WTC11 (cell line): Measurements from ENCODE around the gene REPS2. TPM values are rescaled to one million over a fixed set of nuclear protein-coding genes. Genes with fewer than 3 reads are reported as not detected.
A peak's percentile ranks its signal among the peaks of the same experiment; 100 is the strongest.

Experiments used
- ATAC-seq: fragments of 200-7000 bp; cut with Tn5 transposase; 2 replicates; pipeline ENCODE4 v1.10.0; 2021; ENCODE audit warnings: mild to moderate bottlenecking, moderate library complexity
- CTCF ChIA-PET: fragments of 300-600 bp; sonication (Branson Sonifier 250); formaldehyde crosslinking; loops from one replicate; lab custom pipeline; 2021; ENCODE audit warnings: antibody characterized with exemption; lab: Charles Lee
- POLR2A ChIA-PET: fragments of 350-600 bp; sonication (Branson Sonifier 250); formaldehyde crosslinking; loops from one replicate; lab custom pipeline; 2021; ENCODE audit warnings: antibody characterized with exemption; lab: Charles Lee
- DNase-seq: peaks from one replicate; pipeline ENCODE4 v3.0.0; 2021; ENCODE audit warnings: low spot score
- H3K27ac Mint-ChIP-seq: 2 replicates; pipeline ENCODE4 v1.8.0; 2021; ENCODE audit warnings: mixed read lengths
- H3K27me3 Mint-ChIP-seq: 2 replicates; pipeline ENCODE4 v1.8.0; 2021; ENCODE audit warnings: low read depth, mild to moderate bottlenecking, moderate library complexity, mixed read lengths
- H3K36me3 Mint-ChIP-seq: 2 replicates; pipeline ENCODE4 v1.8.0; 2021; ENCODE audit warnings: mixed read lengths
- H3K4me1 Mint-ChIP-seq: 2 replicates; pipeline ENCODE4 v1.8.0; 2022; ENCODE audit warnings: mixed read lengths
- H3K4me3 Mint-ChIP-seq: 2 replicates; pipeline ENCODE4 v1.8.0; 2021; ENCODE audit warnings: mild to moderate bottlenecking, moderate library complexity, mixed read lengths
- H3K9me3 Mint-ChIP-seq: 2 replicates; pipeline ENCODE4 v1.8.0; 2021; ENCODE audit warnings: mixed read lengths
- AFF4 ChIP-seq: sonication (generic); formaldehyde crosslinking; IDR thresholded peaks from 2 replicates; pipeline ENCODE4 v1.8.1; 2023; ENCODE audit warnings: mild to moderate bottlenecking, missing genetic modification reagents, borderline replicate concordance
- FOXP1 ChIP-seq: sonication (generic); formaldehyde crosslinking; IDR thresholded peaks from 2 replicates; pipeline ENCODE4 v1.8.0; 2022; ENCODE audit warnings: missing genetic modification reagents, mild to moderate bottlenecking, moderate library complexity, borderline replicate concordance
- NR3C1 ChIP-seq: sonication (generic); formaldehyde crosslinking; conservative IDR thresholded peaks from 2 replicates; pipeline ENCODE4 v1.8.1; 2023; ENCODE audit warnings: low read depth, mild to moderate bottlenecking, missing genetic modification reagents
- SMAD3 ChIP-seq: sonication (generic); formaldehyde crosslinking; IDR thresholded peaks from 2 replicates; pipeline ENCODE4 v1.8.0; 2022; ENCODE audit warnings: missing genetic modification reagents, mild to moderate bottlenecking, borderline replicate concordance
- USF2 ChIP-seq: sonication (generic); formaldehyde crosslinking; IDR thresholded peaks from 2 replicates; pipeline ENCODE4 v1.8.1; 2023; ENCODE audit warnings: mild to moderate bottlenecking, missing genetic modification reagents, moderate library complexity
- ZNF121 ChIP-seq: sonication (generic); formaldehyde crosslinking; IDR thresholded peaks from 2 replicates; pipeline ENCODE4 v1.8.0; 2023; ENCODE audit warnings: missing genetic modification reagents
- ZNF512 ChIP-seq: sonication (generic); formaldehyde crosslinking; IDR thresholded peaks from 2 replicates; pipeline ENCODE4 v1.8.1; 2022; ENCODE audit warnings: missing genetic modification reagents, borderline replicate concordance
- total RNA-seq: library from RNA; stranded (reverse); gene quantifications from 3 replicates; pipeline ENCODE4 v1.2.3, GENCODE V29; 2021
- TF ChIP-seq, protein P1 (sequence below): fragments of 200-600 bp; IDR thresholded peaks from 2 replicates; pipeline ENCODE4 v1.8.0; 2022; ENCODE audit warnings: antibody characterized with exemption
- TF ChIP-seq, protein P2 (sequence below): fragments of 250-450 bp; sonication (Bioruptor Pico); IDR thresholded peaks from 2 replicates; pipeline ENCODE4 v1.9.0; 2021; ENCODE audit warnings: mild to moderate bottlenecking, borderline replicate concordance
- TF ChIP-seq, protein P3 (sequence below): sonication (generic); formaldehyde crosslinking; IDR thresholded peaks from 2 replicates; pipeline ENCODE4 v1.8.1; 2022; ENCODE audit warnings: mild to moderate bottlenecking, missing genetic modification reagents, moderate library complexity, borderline replicate concordance
- TF ChIP-seq, protein P4 (sequence below): fragments of 250-450 bp; sonication (Bioruptor Pico); IDR thresholded peaks from 2 replicates; pipeline ENCODE4 v1.8.0; 2021; ENCODE audit warnings: mild to moderate bottlenecking

REPS2 gene
- total RNA-seq, 1 experiment from 2014 or later, result 2.2 TPM

GRCh38 chrX:17007134-17007768, 60.8 kb downstream of the REPS2 start:
- no peak overlapping the region for H3K27ac Mint-ChIP-seq
- CTCF ChIA-PET, result interaction anchor here (1.0 to 4.9 kb wide), 8 partner anchors 9 to 124 kb away, joined by 3 to 31 read pairs (median 4); no protein-coding TSS in a partner anchor
- TF ChIP-seq, protein P1, sequence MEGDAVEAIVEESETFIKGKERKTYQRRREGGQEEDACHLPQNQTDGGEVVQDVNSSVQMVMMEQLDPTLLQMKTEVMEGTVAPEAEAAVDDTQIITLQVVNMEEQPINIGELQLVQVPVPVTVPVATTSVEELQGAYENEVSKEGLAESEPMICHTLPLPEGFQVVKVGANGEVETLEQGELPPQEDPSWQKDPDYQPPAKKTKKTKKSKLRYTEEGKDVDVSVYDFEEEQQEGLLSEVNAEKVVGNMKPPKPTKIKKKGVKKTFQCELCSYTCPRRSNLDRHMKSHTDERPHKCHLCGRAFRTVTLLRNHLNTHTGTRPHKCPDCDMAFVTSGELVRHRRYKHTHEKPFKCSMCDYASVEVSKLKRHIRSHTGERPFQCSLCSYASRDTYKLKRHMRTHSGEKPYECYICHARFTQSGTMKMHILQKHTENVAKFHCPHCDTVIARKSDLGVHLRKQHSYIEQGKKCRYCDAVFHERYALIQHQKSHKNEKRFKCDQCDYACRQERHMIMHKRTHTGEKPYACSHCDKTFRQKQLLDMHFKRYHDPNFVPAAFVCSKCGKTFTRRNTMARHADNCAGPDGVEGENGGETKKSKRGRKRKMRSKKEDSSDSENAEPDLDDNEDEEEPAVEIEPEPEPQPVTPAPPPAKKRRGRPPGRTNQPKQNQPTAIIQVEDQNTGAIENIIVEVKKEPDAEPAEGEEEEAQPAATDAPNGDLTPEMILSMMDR, result peak; percentile 17; the same call in 1 of the 2 replicates
- TF ChIP-seq, protein P2, sequence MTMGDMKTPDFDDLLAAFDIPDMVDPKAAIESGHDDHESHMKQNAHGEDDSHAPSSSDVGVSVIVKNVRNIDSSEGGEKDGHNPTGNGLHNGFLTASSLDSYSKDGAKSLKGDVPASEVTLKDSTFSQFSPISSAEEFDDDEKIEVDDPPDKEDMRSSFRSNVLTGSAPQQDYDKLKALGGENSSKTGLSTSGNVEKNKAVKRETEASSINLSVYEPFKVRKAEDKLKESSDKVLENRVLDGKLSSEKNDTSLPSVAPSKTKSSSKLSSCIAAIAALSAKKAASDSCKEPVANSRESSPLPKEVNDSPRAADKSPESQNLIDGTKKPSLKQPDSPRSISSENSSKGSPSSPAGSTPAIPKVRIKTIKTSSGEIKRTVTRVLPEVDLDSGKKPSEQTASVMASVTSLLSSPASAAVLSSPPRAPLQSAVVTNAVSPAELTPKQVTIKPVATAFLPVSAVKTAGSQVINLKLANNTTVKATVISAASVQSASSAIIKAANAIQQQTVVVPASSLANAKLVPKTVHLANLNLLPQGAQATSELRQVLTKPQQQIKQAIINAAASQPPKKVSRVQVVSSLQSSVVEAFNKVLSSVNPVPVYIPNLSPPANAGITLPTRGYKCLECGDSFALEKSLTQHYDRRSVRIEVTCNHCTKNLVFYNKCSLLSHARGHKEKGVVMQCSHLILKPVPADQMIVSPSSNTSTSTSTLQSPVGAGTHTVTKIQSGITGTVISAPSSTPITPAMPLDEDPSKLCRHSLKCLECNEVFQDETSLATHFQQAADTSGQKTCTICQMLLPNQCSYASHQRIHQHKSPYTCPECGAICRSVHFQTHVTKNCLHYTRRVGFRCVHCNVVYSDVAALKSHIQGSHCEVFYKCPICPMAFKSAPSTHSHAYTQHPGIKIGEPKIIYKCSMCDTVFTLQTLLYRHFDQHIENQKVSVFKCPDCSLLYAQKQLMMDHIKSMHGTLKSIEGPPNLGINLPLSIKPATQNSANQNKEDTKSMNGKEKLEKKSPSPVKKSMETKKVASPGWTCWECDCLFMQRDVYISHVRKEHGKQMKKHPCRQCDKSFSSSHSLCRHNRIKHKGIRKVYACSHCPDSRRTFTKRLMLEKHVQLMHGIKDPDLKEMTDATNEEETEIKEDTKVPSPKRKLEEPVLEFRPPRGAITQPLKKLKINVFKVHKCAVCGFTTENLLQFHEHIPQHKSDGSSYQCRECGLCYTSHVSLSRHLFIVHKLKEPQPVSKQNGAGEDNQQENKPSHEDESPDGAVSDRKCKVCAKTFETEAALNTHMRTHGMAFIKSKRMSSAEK, result no peak
- POLR2A ChIA-PET, result no interaction called here
- DNase-seq (peak; percentile 15), ATAC-seq (peak; percentile 81)
- no peaks in the 10 kb centered on the region for H3K9me3 Mint-ChIP-seq
- H3K36me3 Mint-ChIP-seq, result no peaks in the 10 kb centered on the region
- H3K27me3 Mint-ChIP-seq, result no peaks in the 10 kb centered on the region; the same call in 1 of the 2 replicates
- H3K4me3 Mint-ChIP-seq, result no peak overlapping the region
- H3K4me1 Mint-ChIP-seq, result peaks cover 4% of the 10 kb centered on the region; the same call in 1 of the 2 replicates

GRCh38 chrX:17009856-17010625, 63.6 kb downstream of the REPS2 start:
- Mint-ChIP-seq H3K27ac (no peak overlapping the region), H3K4me3 (no peak overlapping the region), H3K36me3 (no peaks in the 10 kb centered on the region), H3K4me1 (peaks cover 4% of the 10 kb centered on the region; the same call in 1 of the 2 replicates), H3K27me3 (no peaks in the 10 kb centered on the region), H3K9me3 (no peaks in the 10 kb centered on the region)
- no peak for ATAC-seq
- ChIA-PET CTCF (interaction anchor here (1.3 kb wide), 1 partner anchor 36 kb away, joined by 3 read pairs; no protein-coding TSS in a partner anchor), POLR2A (no interaction called here)
- DNase-seq, result no peak
- TF ChIP-seq SMAD3 (CRISPR knock-in tag), result no peak
- no peak for TF ChIP-seq ZNF512
- TF ChIP-seq AFF4, result no peak
- no peak for TF ChIP-seq ZNF121 (CRISPR knock-in tag)
- TF ChIP-seq, protein P3, sequence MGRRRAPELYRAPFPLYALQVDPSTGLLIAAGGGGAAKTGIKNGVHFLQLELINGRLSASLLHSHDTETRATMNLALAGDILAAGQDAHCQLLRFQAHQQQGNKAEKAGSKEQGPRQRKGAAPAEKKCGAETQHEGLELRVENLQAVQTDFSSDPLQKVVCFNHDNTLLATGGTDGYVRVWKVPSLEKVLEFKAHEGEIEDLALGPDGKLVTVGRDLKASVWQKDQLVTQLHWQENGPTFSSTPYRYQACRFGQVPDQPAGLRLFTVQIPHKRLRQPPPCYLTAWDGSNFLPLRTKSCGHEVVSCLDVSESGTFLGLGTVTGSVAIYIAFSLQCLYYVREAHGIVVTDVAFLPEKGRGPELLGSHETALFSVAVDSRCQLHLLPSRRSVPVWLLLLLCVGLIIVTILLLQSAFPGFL (CRISPR knock-in tag), result no peak
- TF ChIP-seq FOXP1, result no peak
- TF ChIP-seq NR3C1 (CRISPR knock-in tag), result no peak
- TF ChIP-seq, protein P4, sequence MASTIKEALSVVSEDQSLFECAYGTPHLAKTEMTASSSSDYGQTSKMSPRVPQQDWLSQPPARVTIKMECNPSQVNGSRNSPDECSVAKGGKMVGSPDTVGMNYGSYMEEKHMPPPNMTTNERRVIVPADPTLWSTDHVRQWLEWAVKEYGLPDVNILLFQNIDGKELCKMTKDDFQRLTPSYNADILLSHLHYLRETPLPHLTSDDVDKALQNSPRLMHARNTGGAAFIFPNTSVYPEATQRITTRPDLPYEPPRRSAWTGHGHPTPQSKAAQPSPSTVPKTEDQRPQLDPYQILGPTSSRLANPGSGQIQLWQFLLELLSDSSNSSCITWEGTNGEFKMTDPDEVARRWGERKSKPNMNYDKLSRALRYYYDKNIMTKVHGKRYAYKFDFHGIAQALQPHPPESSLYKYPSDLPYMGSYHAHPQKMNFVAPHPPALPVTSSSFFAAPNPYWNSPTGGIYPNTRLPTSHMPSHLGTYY (CRISPR knock-in tag), result no peak
- TF ChIP-seq USF2, result no peak
